GM12892 (cell line): ENCODE data around the gene ERCC1.

Experiments
- POLR2A ChIP-seq: IDR thresholded peaks from 2 replicates; pipeline ENCODE4 v1.6.1; 2011; ENCODE audit warnings: low read depth, low read length, control low read depth
- POLR2AphosphoS5 ChIP-seq: IDR thresholded peaks from 2 replicates; pipeline ENCODE4 v1.6.1; 2011; ENCODE audit warnings: low read depth, low read length, control low read depth
- TAF1 ChIP-seq: IDR thresholded peaks from 2 replicates; pipeline ENCODE4 v1.6.1; 2011; ENCODE audit warnings: low read depth, mild to moderate bottlenecking, control low read depth, low read length, borderline replicate concordance

- TF ChIP-seq TAF1 (no peak), POLR2A (no peak), POLR2AphosphoS5 (no peak)
Measured at GRCh38 chr19:45363861-45364459, 59.8 kb downstream of the ERCC1 start.
